HFF-Myc (cell line): ENCODE results near the gene KRT37.
"Not testable (repeated sequence)": the region's sequence is repeated elsewhere in the genome, so short reads cannot be mapped to it uniquely, and the experiment has no call there.

ENCODE experiments used
- DNase-seq: peaks from one replicate; pipeline ENCODE4 v3.0.0-alpha.2; 2011; ENCODE audit warnings: low read depth; ENCODE audit errors: extremely low read depth
- H3K4me3 ChIP-seq: replicated peaks from 2 replicates; pipeline ENCODE4 v1.5.1; 2011; ENCODE audit warnings: low read depth, mild to moderate bottlenecking, control low read depth, low read length
- CTCF ChIP-seq: IDR thresholded peaks from 2 replicates; pipeline ENCODE4 v1.5.1; 2012; ENCODE audit warnings: mild to moderate bottlenecking, low read depth, low read length, control low read depth; ENCODE audit errors: missing control alignments

Gene KRT37

GRCh38 chr17:41440531-41441033, 16.2 kb upstream of the KRT37 start, which contains the start of gene KRT38:
Gene KRT38 (minus strand): TSS chr17:41440983. CDS start chr17:41440921, 62 bp downstream.
- TF ChIP-seq CTCF: no peak
- no peak within 1 kb of the TSS for H3K4me3 ChIP-seq
- DNase-seq: no peak

GRCh38 chr17:41439375-41439774, 15.0 kb upstream of the KRT37 start:
- no peak for DNase-seq
- H3K4me3 ChIP-seq: no peak overlapping the region
- no peak for TF ChIP-seq CTCF

- H3K4me3 ChIP-seq: no peak overlapping the region
- no peak for DNase-seq
- no peak for TF ChIP-seq CTCF
These were observed 13.4 kb upstream of the KRT37 start for GRCh38 chr17:41437769-41438168.

- H3K4me3 ChIP-seq: no peak overlapping the region
- no peak for TF ChIP-seq CTCF
- DNase-seq: no peak
These were observed 12.9 kb upstream of the KRT37 start for GRCh38 chr17:41437254-41437653.

- no peak for DNase-seq
- no peak for TF ChIP-seq CTCF
- no peak overlapping the region for H3K4me3 ChIP-seq
These were observed 10.0 kb upstream of the KRT37 start for GRCh38 chr17:41434415-41434814.

- DNase-seq: no peak
- no peak for TF ChIP-seq CTCF
- H3K4me3 ChIP-seq: no peak overlapping the region
These were observed 9.6 kb upstream of the KRT37 start for GRCh38 chr17:41434005-41434404.

GRCh38 chr17:41433586-41433985, 9.2 kb upstream of the KRT37 start:
- no peak overlapping the region for H3K4me3 ChIP-seq
- no peak for TF ChIP-seq CTCF
- DNase-seq: no peak

- DNase-seq, H3K4me3 ChIP-seq: not testable (repeated sequence)
These were observed 6.0 kb upstream of the KRT37 start for GRCh38 chr17:41430376-41430775.
